RWPE2 (cell line): ENCODE results near the gene MXRA7.
A peak's percentile ranks its signal among the peaks of the same experiment; 100 is the strongest.
"Not testable (repeated sequence)": the region's sequence is repeated elsewhere in the genome, so short reads cannot be mapped to it uniquely, and the experiment has no call there.

Experiments
- ATAC-seq: fragments of 200-7000 bp; cut with Tn5 transposase; 3 replicates; pipeline ENCODE4 v1.9.1; 2021; ENCODE audit warnings: low read depth
- DNase-seq: peaks from one replicate; pipeline ENCODE4 v3.0.0-alpha.2; 2020; ENCODE audit warnings: low spot score
- H3K27ac ChIP-seq: fragments of 450-650 bp; 2 replicates; pipeline ENCODE4 v1.5.1; 2017; ENCODE audit warnings: mild to moderate bottlenecking; ENCODE audit not compliant: poor library complexity, severe bottlenecking
- H3K27me3 ChIP-seq: fragments of 250-450 bp; sonication (Bioruptor Pico); 2 replicates; pipeline ENCODE4 v1.5.1; 2021; ENCODE audit warnings: mild to moderate bottlenecking, moderate library complexity; ENCODE audit not compliant: insufficient read depth, poor library complexity, severe bottlenecking
- H3K36me3 ChIP-seq: fragments of 250-450 bp; sonication (Bioruptor Pico); 2 replicates; pipeline ENCODE4 v1.5.1; 2020; ENCODE audit warnings: low read depth, mild to moderate bottlenecking, moderate library complexity
- H3K4me1 ChIP-seq: fragments of 250-450 bp; sonication (Bioruptor Pico); 2 replicates; pipeline ENCODE4 v1.5.1; 2021; ENCODE audit warnings: mild to moderate bottlenecking, moderate library complexity; ENCODE audit not compliant: insufficient read depth, poor library complexity, severe bottlenecking
- H3K4me3 ChIP-seq: fragments of 250-450 bp; sonication (Bioruptor Pico); 2 replicates; pipeline ENCODE4 v1.5.1; 2021; ENCODE audit warnings: mild to moderate bottlenecking, moderate library complexity; ENCODE audit not compliant: severe bottlenecking
- H3K9me3 ChIP-seq: fragments of 250-450 bp; sonication (Bioruptor Pico); 2 replicates; pipeline ENCODE4 v1.5.1; 2021; ENCODE audit warnings: mild to moderate bottlenecking, moderate library complexity; ENCODE audit not compliant: severe bottlenecking
- TF ChIP-seq, protein P1 (sequence below): fragments of 450-650 bp; IDR thresholded peaks from one replicate; pipeline ENCODE4 v1.5.1; 2017; ENCODE audit warnings: mild to moderate bottlenecking, moderate library complexity; ENCODE audit not compliant: poor library complexity, severe bottlenecking

The MXRA7 gene

DNA sequence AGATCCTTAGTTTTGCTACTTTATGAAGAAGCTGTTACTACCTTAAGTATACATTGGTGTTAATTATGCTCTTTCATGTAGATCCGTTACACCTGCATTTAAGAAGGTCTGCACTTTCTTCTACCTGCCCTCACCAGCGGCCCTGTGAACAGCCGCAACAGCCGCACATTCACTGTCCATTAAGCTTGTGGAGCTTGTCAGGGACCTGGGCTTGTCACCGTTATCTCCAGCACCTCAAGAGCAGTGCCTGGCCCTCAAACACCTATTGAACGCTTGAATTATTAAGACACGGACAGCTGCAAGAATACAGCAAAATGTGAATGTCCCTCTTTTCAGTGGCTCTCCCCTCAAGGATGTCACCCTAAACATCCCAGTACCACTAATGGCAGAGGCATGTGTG, 3.0 kb upstream of the MXRA7 start:
- H3K27me3 ChIP-seq = no peaks in the 10 kb centered on the region
- ATAC-seq (no peak), DNase-seq (no peak)
- no peak overlapping the region for H3K4me3 ChIP-seq
- TF ChIP-seq, protein P1, sequence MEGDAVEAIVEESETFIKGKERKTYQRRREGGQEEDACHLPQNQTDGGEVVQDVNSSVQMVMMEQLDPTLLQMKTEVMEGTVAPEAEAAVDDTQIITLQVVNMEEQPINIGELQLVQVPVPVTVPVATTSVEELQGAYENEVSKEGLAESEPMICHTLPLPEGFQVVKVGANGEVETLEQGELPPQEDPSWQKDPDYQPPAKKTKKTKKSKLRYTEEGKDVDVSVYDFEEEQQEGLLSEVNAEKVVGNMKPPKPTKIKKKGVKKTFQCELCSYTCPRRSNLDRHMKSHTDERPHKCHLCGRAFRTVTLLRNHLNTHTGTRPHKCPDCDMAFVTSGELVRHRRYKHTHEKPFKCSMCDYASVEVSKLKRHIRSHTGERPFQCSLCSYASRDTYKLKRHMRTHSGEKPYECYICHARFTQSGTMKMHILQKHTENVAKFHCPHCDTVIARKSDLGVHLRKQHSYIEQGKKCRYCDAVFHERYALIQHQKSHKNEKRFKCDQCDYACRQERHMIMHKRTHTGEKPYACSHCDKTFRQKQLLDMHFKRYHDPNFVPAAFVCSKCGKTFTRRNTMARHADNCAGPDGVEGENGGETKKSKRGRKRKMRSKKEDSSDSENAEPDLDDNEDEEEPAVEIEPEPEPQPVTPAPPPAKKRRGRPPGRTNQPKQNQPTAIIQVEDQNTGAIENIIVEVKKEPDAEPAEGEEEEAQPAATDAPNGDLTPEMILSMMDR = no peak
- H3K4me1 ChIP-seq = peaks cover 12% of the 10 kb centered on the region
- H3K9me3 ChIP-seq = no peaks in the 10 kb centered on the region
- H3K27ac ChIP-seq = no peak overlapping the region
- H3K36me3 ChIP-seq = peaks cover 58% of the 10 kb centered on the region

DNA sequence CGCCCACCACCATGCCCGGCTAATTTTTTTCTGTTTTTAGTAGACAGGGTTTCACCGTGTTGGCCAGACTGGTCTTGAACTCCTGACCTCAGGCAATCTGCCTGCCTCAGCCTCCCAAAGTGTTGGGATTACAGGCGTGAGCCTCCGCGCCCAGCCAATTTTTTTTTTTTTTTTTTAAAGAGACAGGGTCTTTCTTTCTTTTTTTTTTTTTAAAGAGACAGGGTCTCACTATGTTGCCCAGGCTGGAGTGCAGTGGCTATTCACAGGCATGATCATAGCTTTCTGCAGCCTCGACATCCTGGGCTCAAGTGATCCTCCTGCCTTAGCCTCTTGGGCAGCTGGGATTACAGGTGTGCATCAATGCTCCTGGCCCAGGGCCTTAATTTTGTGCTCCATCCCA, 1.6 kb upstream of the MXRA7 start:
- not testable (repeated sequence) for ATAC-seq, DNase-seq, H3K27ac ChIP-seq, H3K4me3 ChIP-seq, H3K27me3 ChIP-seq, H3K9me3 ChIP-seq
- Histone ChIP-seq H3K4me1 (peaks cover 11% of the 10 kb centered on the region), H3K36me3 (peaks cover 43% of the 10 kb centered on the region)

DNA sequence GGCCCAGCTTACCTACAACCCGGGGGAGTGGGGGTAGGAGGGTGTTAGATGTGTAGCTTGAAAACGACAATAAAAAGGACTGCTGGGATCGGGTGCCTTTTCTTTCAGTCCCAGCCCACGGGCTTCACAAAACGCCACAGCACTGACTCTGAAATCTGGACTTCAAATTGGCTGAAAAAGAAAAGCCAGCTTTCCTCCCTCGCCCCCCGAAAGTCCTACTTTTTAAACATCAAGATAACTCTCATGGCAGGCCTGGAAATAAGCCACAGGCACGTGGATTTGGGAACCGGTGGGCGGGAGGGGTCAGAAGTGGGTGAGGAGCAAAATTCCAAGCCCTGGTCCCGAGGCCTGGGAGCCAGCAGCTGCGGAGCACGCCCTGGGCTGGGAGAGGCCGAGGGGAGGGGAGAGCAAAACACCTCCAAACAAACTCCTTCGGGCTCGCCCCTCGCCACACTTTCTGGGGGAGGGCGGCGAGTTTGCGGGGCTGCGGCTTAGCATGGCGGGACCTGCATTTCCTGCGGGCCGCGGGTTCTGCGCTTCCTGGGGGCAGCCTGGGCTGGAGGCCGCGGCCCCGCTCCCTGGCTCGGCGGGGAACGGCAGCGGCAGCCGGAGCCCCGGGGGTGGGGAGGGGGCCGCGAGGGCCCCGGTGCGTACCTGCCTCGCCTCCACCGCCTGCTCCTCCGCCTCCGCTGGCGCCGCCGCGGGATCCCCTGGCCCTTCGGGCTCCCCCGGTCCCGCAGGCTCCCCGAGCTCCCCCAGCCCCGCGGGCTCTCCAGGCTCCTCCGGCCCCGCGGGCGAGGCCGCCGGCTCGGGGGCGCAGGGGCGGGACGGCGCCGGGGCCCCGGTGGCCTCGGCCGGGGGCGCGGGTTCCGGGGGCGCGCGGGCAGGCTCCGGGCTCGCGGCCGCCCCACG, 558 bp downstream of the MXRA7 start:
- peak; percentile 46; the same call in 2 of the 3 replicates for ATAC-seq
- H3K27me3 ChIP-seq, H3K4me1 ChIP-seq, H3K9me3 ChIP-seq, DNase-seq: not testable (repeated sequence)
- Histone ChIP-seq H3K36me3 (peaks cover 22% of the 10 kb centered on the region), H3K4me3 (peak overlapping the region; percentile 73), H3K27ac (peak overlapping the region; percentile 57)

DNA sequence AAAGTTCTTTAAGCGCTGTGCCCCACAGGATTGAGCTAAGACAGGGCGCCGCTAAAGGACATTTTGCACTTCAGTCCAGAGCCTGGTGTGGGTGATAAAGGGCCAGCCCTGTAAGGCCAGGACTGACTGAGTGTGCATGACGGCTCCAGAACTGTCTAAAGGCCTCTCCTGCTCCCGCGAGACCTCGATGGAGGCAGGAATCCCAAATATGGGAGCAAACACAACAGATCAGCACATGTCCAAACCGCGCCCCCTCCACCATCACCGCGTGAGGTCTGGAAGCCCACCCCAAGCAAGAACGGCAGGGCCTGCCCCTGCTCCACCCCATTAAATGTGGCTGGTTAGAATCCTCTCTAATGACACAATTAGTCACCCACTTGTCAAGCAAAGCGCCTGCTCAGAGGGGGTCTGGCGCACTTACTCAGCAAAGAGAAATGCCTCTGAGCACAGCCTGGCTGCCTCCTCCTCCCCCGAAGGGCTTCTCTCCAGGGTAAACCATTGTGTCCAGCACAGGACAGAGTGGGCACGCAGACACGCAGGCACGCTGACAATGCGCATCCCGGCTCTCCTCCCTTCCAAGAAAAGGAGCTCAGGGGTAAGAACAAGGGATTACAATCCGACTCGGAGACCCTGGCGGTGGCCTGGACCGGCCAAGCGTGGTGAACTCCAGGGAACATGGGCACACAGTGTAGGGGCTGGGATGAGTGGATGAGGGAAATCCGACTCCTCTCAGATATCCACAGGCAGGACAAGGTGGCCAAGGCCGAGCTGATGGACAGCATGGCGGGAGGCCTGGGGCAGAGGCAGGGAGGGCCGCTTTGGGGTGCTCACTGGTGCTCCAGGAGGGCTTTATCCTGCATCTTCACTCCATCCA, 1.5 kb downstream of the MXRA7 start:
- DNase-seq = no peak
- Histone ChIP-seq H3K9me3 (no peaks in the 10 kb centered on the region), H3K27me3 (no peaks in the 10 kb centered on the region), H3K4me1 (no peaks in the 10 kb centered on the region), H3K36me3 (peaks cover 13% of the 10 kb centered on the region), H3K27ac (peak overlapping the region; percentile 57), H3K4me3 (peak overlapping the region; percentile 73)
- TF ChIP-seq, protein P1 = no peak
- peak; percentile 62 for ATAC-seq

DNA sequence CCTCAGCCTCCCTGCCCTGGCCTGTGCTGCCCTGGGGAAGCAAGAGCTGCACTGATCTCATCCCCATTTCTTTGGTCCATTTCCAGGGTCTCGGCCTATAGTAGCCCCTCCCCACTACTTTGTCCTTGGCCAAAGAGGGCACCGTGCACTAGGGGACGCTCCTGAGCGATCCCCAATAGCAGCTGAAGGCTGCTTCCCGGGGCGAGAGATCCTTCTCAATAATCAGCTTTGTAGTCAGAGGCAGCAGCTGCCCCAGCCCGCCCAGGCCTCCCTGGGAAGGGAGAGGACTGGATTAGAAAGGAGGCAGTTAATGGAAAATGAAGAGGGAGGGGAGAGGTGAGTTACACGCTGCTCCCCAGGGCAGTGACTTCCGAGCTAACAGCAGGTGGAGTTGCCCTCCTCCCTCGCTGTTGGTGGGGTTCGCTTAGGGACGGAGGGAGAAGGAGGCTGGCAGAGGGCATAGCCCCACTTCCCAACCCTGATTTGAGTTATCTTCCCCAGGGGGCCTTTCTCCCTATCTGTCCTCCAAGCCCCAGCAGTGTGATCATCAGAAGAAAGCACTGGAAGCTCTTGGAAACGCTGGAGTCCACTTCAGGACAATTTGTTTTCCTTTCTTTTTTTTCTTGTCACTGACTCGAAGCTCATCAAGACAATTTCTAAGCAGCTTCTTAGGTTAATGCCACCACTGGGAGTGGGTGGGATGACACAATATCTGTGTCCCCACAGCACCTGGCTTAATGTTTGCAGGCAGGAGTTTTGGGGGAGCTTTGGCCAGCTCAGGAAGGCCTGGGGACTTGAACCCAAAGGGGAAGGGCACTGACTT, 2.6 kb downstream of the MXRA7 start:
- ATAC-seq = no peak
- H3K27me3 ChIP-seq = no peaks in the 10 kb centered on the region
- TF ChIP-seq, protein P1 = no peak
- no peak overlapping the region for H3K27ac ChIP-seq
- no peaks in the 10 kb centered on the region for H3K9me3 ChIP-seq
- H3K36me3 ChIP-seq = peaks cover 2% of the 10 kb centered on the region; the same call in 1 of the 2 replicates
- no peak for DNase-seq
- H3K4me1 ChIP-seq = no peaks in the 10 kb centered on the region
- no peak overlapping the region for H3K4me3 ChIP-seq
